ENCODE results near the gene CHST11. TPM values are rescaled to one million over a fixed set of nuclear protein-coding genes. Genes with fewer than 3 reads are reported as not detected.

The CHST11 gene
- total RNA-seq, 2 experiments from 2014 or later: 53.4 to 53.6 TPM

DNA sequence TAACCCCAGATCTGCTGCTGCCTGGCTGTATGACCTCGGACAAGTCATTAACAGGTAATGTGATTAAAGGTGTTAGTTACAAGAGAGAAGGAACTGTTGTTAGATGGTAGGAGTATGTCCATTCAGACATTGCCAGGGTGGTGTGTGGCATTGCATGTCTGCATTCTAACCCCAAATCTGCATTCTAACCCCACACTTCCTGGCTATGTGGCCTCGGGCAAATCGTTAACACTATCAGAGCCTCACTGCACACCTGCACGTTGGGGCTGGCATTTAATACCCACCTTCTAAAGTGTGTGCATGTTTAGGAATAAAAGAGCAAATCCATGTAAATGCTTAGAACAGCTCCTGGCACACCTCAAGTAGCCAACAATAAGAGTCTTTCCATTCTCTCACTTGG is 46.4 kb downstream of the CHST11 start:
- H3K4me1 ChIP-seq (ENCODE audit: insufficient read depth, low read length): peaks cover 74% of the 10 kb centered on the region

DNA sequence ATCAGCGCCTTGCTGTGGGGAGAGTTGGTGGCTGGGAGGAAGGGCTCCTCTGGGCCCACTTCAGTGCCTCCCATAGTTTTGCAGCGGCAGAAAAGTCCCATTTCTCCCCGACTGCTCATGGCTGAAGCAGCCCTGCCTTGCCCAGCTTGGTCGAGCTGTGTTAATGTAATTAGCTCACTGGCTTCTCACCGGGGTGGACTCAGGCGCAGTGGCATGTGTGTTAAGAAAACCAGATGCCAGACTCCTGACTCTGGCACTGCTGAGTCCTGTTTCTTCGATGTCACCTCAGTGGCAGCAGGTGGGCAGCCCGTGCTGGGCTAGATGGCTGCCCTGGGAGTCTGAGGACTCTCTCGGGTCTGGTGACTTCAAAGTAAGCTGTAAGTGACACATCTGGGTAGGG is 47.4 kb downstream of the CHST11 start:
- Histone ChIP-seq H3K4me1 (ENCODE audit: insufficient read depth, low read length) (peaks cover 65% of the 10 kb centered on the region), H3K27ac (ENCODE audit: low read depth in 1 of 2, low read length in 2 of 2) (no peak overlapping the region), H3K27me3 (ENCODE audit: control insufficient read depth in 1 of 2, insufficient read depth in 2 of 2, low read length in 2 of 2) (no peaks in the 10 kb centered on the region), H3K36me3 (ENCODE audit: insufficient read depth, low read length) (peaks cover 6% of the 10 kb centered on the region), H3K4me3 (ENCODE audit: low read length) (no peak overlapping the region), H3K9me3 (ENCODE audit: control insufficient read depth in 1 of 2, insufficient read depth in 1 of 2, low read length in 2 of 2) (no peaks in the 10 kb centered on the region)
- H3K9me3 Mint-ChIP-seq: no peaks in the 10 kb centered on the region
- no peaks in the 10 kb centered on the region for H3K27me3 Mint-ChIP-seq
- no peak overlapping the region for H3K4me3 Mint-ChIP-seq
- no peak for ATAC-seq (ENCODE audit: poor library complexity)
- POLR2A ChIA-PET: no interaction called here
- CTCF ChIA-PET: no interaction called here
- H3K4me1 Mint-ChIP-seq (ENCODE audit: low read depth): peaks cover 98% of the 10 kb centered on the region
- TF ChIP-seq, protein P1, sequence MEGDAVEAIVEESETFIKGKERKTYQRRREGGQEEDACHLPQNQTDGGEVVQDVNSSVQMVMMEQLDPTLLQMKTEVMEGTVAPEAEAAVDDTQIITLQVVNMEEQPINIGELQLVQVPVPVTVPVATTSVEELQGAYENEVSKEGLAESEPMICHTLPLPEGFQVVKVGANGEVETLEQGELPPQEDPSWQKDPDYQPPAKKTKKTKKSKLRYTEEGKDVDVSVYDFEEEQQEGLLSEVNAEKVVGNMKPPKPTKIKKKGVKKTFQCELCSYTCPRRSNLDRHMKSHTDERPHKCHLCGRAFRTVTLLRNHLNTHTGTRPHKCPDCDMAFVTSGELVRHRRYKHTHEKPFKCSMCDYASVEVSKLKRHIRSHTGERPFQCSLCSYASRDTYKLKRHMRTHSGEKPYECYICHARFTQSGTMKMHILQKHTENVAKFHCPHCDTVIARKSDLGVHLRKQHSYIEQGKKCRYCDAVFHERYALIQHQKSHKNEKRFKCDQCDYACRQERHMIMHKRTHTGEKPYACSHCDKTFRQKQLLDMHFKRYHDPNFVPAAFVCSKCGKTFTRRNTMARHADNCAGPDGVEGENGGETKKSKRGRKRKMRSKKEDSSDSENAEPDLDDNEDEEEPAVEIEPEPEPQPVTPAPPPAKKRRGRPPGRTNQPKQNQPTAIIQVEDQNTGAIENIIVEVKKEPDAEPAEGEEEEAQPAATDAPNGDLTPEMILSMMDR (IDR thresholded peaks at IDR 0.05): no peak
- peaks cover 15% of the 10 kb centered on the region for H3K36me3 Mint-ChIP-seq (ENCODE audit: low read depth)
- intact Hi-C loops (cut with DNase I, micrococcal nuclease): no loop called here
- H3K27ac Mint-ChIP-seq: no peak overlapping the region
- DNase-seq: no peak

More for the DNA sequence above, 46.4 kb downstream of the CHST11 start:
- intact Hi-C loops (cut with DNase I, micrococcal nuclease): loop anchor here in 1 of 2 experiments (2.0 kb wide), 1 partner anchor 44 kb away; no protein-coding TSS in a partner anchor
- H3K4me3 Mint-ChIP-seq: peak overlapping the region; percentile 4
- H3K27me3 Mint-ChIP-seq: no peaks in the 10 kb centered on the region
- Histone ChIP-seq H3K27ac (ENCODE audit: low read depth in 1 of 2, low read length in 2 of 2) (no peak overlapping the region), H3K9me3 (ENCODE audit: control insufficient read depth in 1 of 2, insufficient read depth in 1 of 2, low read length in 2 of 2) (no peaks in the 10 kb centered on the region), H3K27me3 (ENCODE audit: control insufficient read depth in 1 of 2, insufficient read depth in 2 of 2, low read length in 2 of 2) (no peaks in the 10 kb centered on the region), H3K4me3 (ENCODE audit: low read length) (no peak overlapping the region), H3K36me3 (ENCODE audit: insufficient read depth, low read length) (peaks cover 6% of the 10 kb centered on the region)
- H3K27ac Mint-ChIP-seq: peak overlapping the region; percentile 19
- no peak for ATAC-seq (ENCODE audit: poor library complexity)
- no peak for DNase-seq
- POLR2A ChIA-PET: no interaction called here
- TF ChIP-seq, protein P1 (IDR thresholded peaks at IDR 0.05): no peak
- H3K9me3 Mint-ChIP-seq: no peaks in the 10 kb centered on the region
- H3K4me1 Mint-ChIP-seq (ENCODE audit: low read depth): peaks cover 98% of the 10 kb centered on the region
- CTCF ChIA-PET: no interaction called here
- H3K36me3 Mint-ChIP-seq (ENCODE audit: low read depth): peaks cover 9% of the 10 kb centered on the region

GRCh38 chr12:104505095-104505818 is 48.5 kb downstream of the CHST11 start:
- Mint-ChIP-seq H3K27me3 (no peaks in the 10 kb centered on the region), H3K27ac (peak overlapping the region; percentile 24), H3K36me3 (ENCODE audit: low read depth) (peaks cover 22% of the 10 kb centered on the region), H3K4me3 (no peak overlapping the region), H3K9me3 (no peaks in the 10 kb centered on the region), H3K4me1 (ENCODE audit: low read depth) (peaks cover 98% of the 10 kb centered on the region)
- no peak overlapping the region for H3K4me3 ChIP-seq (ENCODE audit: low read length)
- no peak overlapping the region for H3K27ac ChIP-seq (ENCODE audit: low read depth in 1 of 2, low read length in 2 of 2)
- peaks cover 6% of the 10 kb centered on the region for H3K36me3 ChIP-seq (ENCODE audit: insufficient read depth, low read length)
- ATAC-seq (ENCODE audit: poor library complexity): no peak
- H3K9me3 ChIP-seq (ENCODE audit: control insufficient read depth in 1 of 2, insufficient read depth in 1 of 2, low read length in 2 of 2): no peaks in the 10 kb centered on the region
- H3K4me1 ChIP-seq (ENCODE audit: insufficient read depth, low read length): peaks cover 61% of the 10 kb centered on the region
- POLR2A ChIA-PET: interaction anchor here (1.2 kb wide), 1 partner anchor 47 kb away, joined by 3 read pairs; no protein-coding TSS in a partner anchor
- CTCF ChIA-PET: interaction anchor here (1.0 kb wide), 1 partner anchor 9 kb away, joined by 3 read pairs; no protein-coding TSS in a partner anchor
- DNase-seq: no peak
- H3K27me3 ChIP-seq (ENCODE audit: control insufficient read depth in 1 of 2, insufficient read depth in 2 of 2, low read length in 2 of 2): no peaks in the 10 kb centered on the region
- TF ChIP-seq, protein P1 (IDR thresholded peaks at IDR 0.05): no peak
- intact Hi-C loops (cut with DNase I, micrococcal nuclease): no loop called here

Data from CD4-positive, alpha-beta T cell (primary cell).